ENCODE results near the gene KLK4.

Gene KLK4

GRCh38 chr19:50878851-50879250 is 32.3 kb downstream of the KLK4 start:
- no peak for DNase-seq (ENCODE audit: low spot score)

GRCh38 chr19:50877338-50877737 is 33.9 kb downstream of the KLK4 start:
- DNase-seq (ENCODE audit: low spot score) = no peak

GRCh38 chr19:50876456-50876855 is 34.7 kb downstream of the KLK4 start:
- no peak for DNase-seq (ENCODE audit: low spot score)

GRCh38 chr19:50875795-50876422 is 35.3 kb downstream of the KLK4 start:
- no peak for DNase-seq (ENCODE audit: low spot score)

GRCh38 chr19:50874211-50874610 is 37.0 kb downstream of the KLK4 start:
- no peak for DNase-seq (ENCODE audit: low spot score)

- DNase-seq (ENCODE audit: low spot score) = no peak
Measured at GRCh38 chr19:50873056-50873455, 38.1 kb downstream of the KLK4 start, which contains the start of gene KLK2. KLK2 (plus strand) TSS chr19:50873439; CDS start chr19:50873474, 35 bp downstream.

- DNase-seq (ENCODE audit: low spot score) = no peak
Measured at GRCh38 chr19:50870417-50871089, 40.6 kb downstream of the KLK4 start.

- DNase-seq (ENCODE audit: low spot score) = no peak
Measured at GRCh38 chr19:50869479-50869878, 41.7 kb downstream of the KLK4 start.

- DNase-seq (ENCODE audit: low spot score) = no peak
Measured at GRCh38 chr19:50861496-50862286, 49.5 kb downstream of the KLK4 start.

- DNase-seq (ENCODE audit: low spot score) = no peak
Measured at GRCh38 chr19:50861010-50861409, 50.2 kb downstream of the KLK4 start.

- no peak for DNase-seq (ENCODE audit: low spot score)
Measured at GRCh38 chr19:50859849-50860248, 51.3 kb downstream of the KLK4 start.

- DNase-seq (ENCODE audit: low spot score) = no peak
Measured at GRCh38 chr19:50858886-50859285, 52.3 kb downstream of the KLK4 start.

GRCh38 chr19:50857366-50857765 is 53.8 kb downstream of the KLK4 start:
- no peak for DNase-seq (ENCODE audit: low spot score)
